T-helper 17 cell (primary cell): ENCODE measurements around the gene KIF3A. TPM values are rescaled to one million over a fixed set of nuclear protein-coding genes. Genes with fewer than 3 reads are reported as not detected.

Experiments
- ATAC-seq: fragments of 150-1000 bp; cut with Tn5 transposase; 2 replicates; pipeline ENCODE4 v1.10.0; 2021; ENCODE audit warnings: mild to moderate bottlenecking, moderate library complexity
- DNase-seq, 3 donors: peaks; one replicate each; pipeline versions ENCODE4 v3.0.0 to v3.0.0-alpha.2; 2020 to 2021
- H3K9me3 ChIP-seq: one replicate; pipeline ENCODE4 v1.7.0; 2013; ENCODE audit warnings: low read length, mild to moderate bottlenecking; ENCODE audit not compliant: control insufficient read depth, poor library complexity, severe bottlenecking
- H3K27ac Mint-ChIP-seq: one replicate; pipeline ENCODE4 v1.8.0; 2022; ENCODE audit warnings: mild to moderate bottlenecking, moderate library complexity, mixed read lengths
- H3K27me3 Mint-ChIP-seq: one replicate; pipeline ENCODE4 v1.8.0; 2022; ENCODE audit warnings: mixed read lengths
- H3K36me3 Mint-ChIP-seq: one replicate; pipeline ENCODE4 v1.8.0; 2022; ENCODE audit warnings: low read depth, mixed read lengths
- H3K4me1 Mint-ChIP-seq: one replicate; pipeline ENCODE4 v1.8.0; 2022; ENCODE audit warnings: mild to moderate bottlenecking, mixed read lengths
- H3K4me3 Mint-ChIP-seq: one replicate; pipeline ENCODE4 v1.8.0; 2022; ENCODE audit warnings: mild to moderate bottlenecking, moderate library complexity, mixed read lengths
- total RNA-seq, 4 donors: library from RNA in 2 of 4; stranded (reverse) in 2 of 4; gene quantifications; one replicate each; pipeline ENCODE4 v1.2.3 and lab custom pipeline; 2022 to 2026

KIF3A gene
- total RNA-seq, 2 donors from 2014 or later: 12.6 to 17.9 TPM

GRCh38 chr5:132776131-132776937 is 39.0 kb upstream of the KIF3A start:
- DNase-seq (no peak), ATAC-seq (peak; percentile 25)
- peaks cover 29% of the 10 kb centered on the region for H3K4me1 Mint-ChIP-seq
- peaks cover 22% of the 10 kb centered on the region for H3K27me3 Mint-ChIP-seq
- H3K4me3 Mint-ChIP-seq: peak overlapping the region; percentile 71
- H3K36me3 Mint-ChIP-seq: no peaks in the 10 kb centered on the region
- H3K9me3 ChIP-seq: no peaks in the 10 kb centered on the region
- peak overlapping the region; percentile 49 for H3K27ac Mint-ChIP-seq

GRCh38 chr5:132775476-132775961 is 38.2 kb upstream of the KIF3A start:
- Mint-ChIP-seq H3K27me3 (peaks cover 19% of the 10 kb centered on the region), H3K4me3 (peak overlapping the region; percentile 71), H3K4me1 (peaks cover 25% of the 10 kb centered on the region), H3K36me3 (no peaks in the 10 kb centered on the region), H3K27ac (peak overlapping the region; percentile 49)
- H3K9me3 ChIP-seq: no peaks in the 10 kb centered on the region
- ATAC-seq: no peak
- no peak for DNase-seq

- ATAC-seq: no peak
- Mint-ChIP-seq H3K27ac (no peak overlapping the region), H3K27me3 (peaks cover 18% of the 10 kb centered on the region), H3K4me1 (peaks cover 24% of the 10 kb centered on the region), H3K4me3 (no peak overlapping the region), H3K36me3 (no peaks in the 10 kb centered on the region)
- DNase-seq: no peak
- no peaks in the 10 kb centered on the region for H3K9me3 ChIP-seq
Measured at GRCh38 chr5:132774896-132775295, 37.5 kb upstream of the KIF3A start.

- Mint-ChIP-seq H3K27me3 (peaks cover 14% of the 10 kb centered on the region), H3K4me1 (peaks cover 21% of the 10 kb centered on the region), H3K36me3 (no peaks in the 10 kb centered on the region), H3K27ac (no peak overlapping the region), H3K4me3 (no peak overlapping the region)
- ATAC-seq (no peak), DNase-seq (no peak)
- H3K9me3 ChIP-seq: no peaks in the 10 kb centered on the region
Measured at GRCh38 chr5:132774406-132774805, 37.1 kb upstream of the KIF3A start.

- DNase-seq (no peak), ATAC-seq (no peak)
- no peak overlapping the region for H3K4me3 Mint-ChIP-seq
- no peaks in the 10 kb centered on the region for H3K36me3 Mint-ChIP-seq
- no peaks in the 10 kb centered on the region for H3K9me3 ChIP-seq
- peak overlapping the region; percentile 54 for H3K27ac Mint-ChIP-seq
- peaks cover 19% of the 10 kb centered on the region for H3K4me1 Mint-ChIP-seq
- peaks cover 11% of the 10 kb centered on the region for H3K27me3 Mint-ChIP-seq
Measured at GRCh38 chr5:132773601-132774355, 36.4 kb upstream of the KIF3A start.

GRCh38 chr5:132773114-132773513 is 35.8 kb upstream of the KIF3A start:
- ATAC-seq (no peak), DNase-seq (no peak)
- Mint-ChIP-seq H3K4me1 (peaks cover 14% of the 10 kb centered on the region), H3K27me3 (peaks cover 5% of the 10 kb centered on the region), H3K27ac (peak overlapping the region; percentile 54), H3K4me3 (no peak overlapping the region), H3K36me3 (no peaks in the 10 kb centered on the region)
- no peaks in the 10 kb centered on the region for H3K9me3 ChIP-seq

GRCh38 chr5:132772291-132773070 is 35.1 kb upstream of the KIF3A start:
- no peak for DNase-seq
- Mint-ChIP-seq H3K4me3 (no peak overlapping the region), H3K27ac (no peak overlapping the region), H3K36me3 (no peaks in the 10 kb centered on the region), H3K4me1 (peaks cover 9% of the 10 kb centered on the region), H3K27me3 (peaks cover 4% of the 10 kb centered on the region)
- ATAC-seq: no peak
- H3K9me3 ChIP-seq: no peaks in the 10 kb centered on the region

GRCh38 chr5:132771503-132771998 is 34.2 kb upstream of the KIF3A start:
- H3K9me3 ChIP-seq: no peaks in the 10 kb centered on the region
- Mint-ChIP-seq H3K4me1 (peaks cover 13% of the 10 kb centered on the region), H3K27ac (no peak overlapping the region), H3K36me3 (no peaks in the 10 kb centered on the region), H3K4me3 (no peak overlapping the region), H3K27me3 (peaks cover 4% of the 10 kb centered on the region)
- ATAC-seq (no peak), DNase-seq (no peak)

GRCh38 chr5:132770476-132771159 is 33.3 kb upstream of the KIF3A start:
- ATAC-seq (no peak), DNase-seq (no peak)
- no peaks in the 10 kb centered on the region for H3K9me3 ChIP-seq
- H3K27me3 Mint-ChIP-seq: peaks cover 4% of the 10 kb centered on the region
- H3K4me3 Mint-ChIP-seq: no peak overlapping the region
- peaks cover 11% of the 10 kb centered on the region for H3K4me1 Mint-ChIP-seq
- no peak overlapping the region for H3K27ac Mint-ChIP-seq
- no peaks in the 10 kb centered on the region for H3K36me3 Mint-ChIP-seq

- ATAC-seq: no peak
- H3K4me3 Mint-ChIP-seq: no peak overlapping the region
- no peak overlapping the region for H3K27ac Mint-ChIP-seq
- no peaks in the 10 kb centered on the region for H3K9me3 ChIP-seq
- peaks cover 6% of the 10 kb centered on the region for H3K4me1 Mint-ChIP-seq
- H3K27me3 Mint-ChIP-seq: no peaks in the 10 kb centered on the region
- H3K36me3 Mint-ChIP-seq: no peaks in the 10 kb centered on the region
- no peak for DNase-seq
Measured at GRCh38 chr5:132768485-132768868, 31.1 kb upstream of the KIF3A start.

GRCh38 chr5:132767150-132767549 is 29.8 kb upstream of the KIF3A start:
- Mint-ChIP-seq H3K36me3 (peaks cover 5% of the 10 kb centered on the region), H3K4me1 (peaks cover 4% of the 10 kb centered on the region), H3K4me3 (no peak overlapping the region), H3K27ac (peak overlapping the region; percentile 61), H3K27me3 (no peaks in the 10 kb centered on the region)
- no peaks in the 10 kb centered on the region for H3K9me3 ChIP-seq
- DNase-seq (no peak), ATAC-seq (no peak)

- H3K4me1 Mint-ChIP-seq: peaks cover 4% of the 10 kb centered on the region
- DNase-seq: no peak
- ATAC-seq: no peak
- H3K9me3 ChIP-seq: no peaks in the 10 kb centered on the region
- H3K27ac Mint-ChIP-seq: peak overlapping the region; percentile 61
- peaks cover 5% of the 10 kb centered on the region for H3K36me3 Mint-ChIP-seq
- H3K4me3 Mint-ChIP-seq: no peak overlapping the region
- H3K27me3 Mint-ChIP-seq: no peaks in the 10 kb centered on the region
Measured at GRCh38 chr5:132766806-132767055, 29.4 kb upstream of the KIF3A start.
